ENCODE results near the gene DAP3. TPM values are rescaled to one million over a fixed set of nuclear protein-coding genes. Genes with fewer than 3 reads are reported as not detected.

Gene DAP3
- total and polyA plus RNA-seq, 2 of the 13 experiments (the other 11 are each of a cell fraction or from before 2014, with no cell fraction given) = 129 to 133 TPM

- no peak for TF ChIP-seq NFE2 (CRISPR knock-in tag; IDR thresholded peaks at IDR 0.05)
- TF ChIP-seq TERF1 (CRISPR knock-in tag; IDR thresholded peaks at IDR 0.05) = no peak
- TF ChIP-seq GRHL1 (CRISPR knock-in tag; conservative IDR thresholded peaks at IDR 0.05) = no peak
- no peak for TF ChIP-seq ZNF17 (CRISPR knock-in tag; IDR thresholded peaks at IDR 0.05)
- no peak for TF ChIP-seq PATZ1 (CRISPR knock-in tag; IDR thresholded peaks at IDR 0.05)
- TF ChIP-seq ZNF350 (CRISPR knock-in tag; IDR thresholded peaks at IDR 0.05; ENCODE audit: borderline replicate concordance, low read depth) = no peak
- no peak for TF ChIP-seq MEF2D (CRISPR knock-in tag; IDR thresholded peaks at IDR 0.05)
Observed at GRCh38 chr1:155691992-155692528, 3.2 kb downstream of the DAP3 start (continued).

GRCh38 chr1:155694167-155694566, 5.3 kb downstream of the DAP3 start:
- Histone ChIP-seq H3K9me3 (ENCODE audit: low read length) (no peaks in the 10 kb centered on the region), H3K27ac (ENCODE audit: extremely low read length, insufficient read depth, low read length) (no peak overlapping the region), H3K79me2 (ENCODE audit: insufficient read depth, low read length) (peaks cover 95% of the 10 kb centered on the region), H3K4me3 (replicated peaks in 1 of 3; ENCODE audit: insufficient read depth in 1 of 3, low read depth in 2 of 3, low read length in 3 of 3) (no peak overlapping the region), H3K4me1 (ENCODE audit: insufficient read depth, low read length) (peaks cover 89% of the 10 kb centered on the region), H3K4me2 (ENCODE audit: low read depth, low read length) (no peak overlapping the region), H3K36me3 (replicated peaks in 1 of 2; ENCODE audit: control insufficient read depth in 1 of 2, insufficient read depth in 2 of 2, low read length in 2 of 2) (peaks cover 3 to 12% of the 10 kb centered on the region in 2 experiments; a peak in 3 of 5 replicates), H2AFZ (ENCODE audit: low read length) (no peak overlapping the region), H3K27me3 (ENCODE audit: control insufficient read depth in 1 of 2, insufficient read depth in 2 of 2, low read length in 2 of 2) (no peaks in the 10 kb centered on the region), H3K9ac (ENCODE audit: insufficient read depth, low read depth, low read length) (no peak overlapping the region), H4K20me1 (ENCODE audit: insufficient read depth, low read length) (no peaks in the 10 kb centered on the region; the same call in 1 of the 2 replicates)
- intact Hi-C loops (cut with micrococcal nuclease; ENCODE audit: unreplicated experiment) = no loop called here
- FAIRE-seq (no peak), DNase-seq (ENCODE audit: low spot score) (no peak), ATAC-seq (no peak)
- no TSS peak for BruUV-seq (replicated peaks)
- WGBS (ENCODE audit: low lambda C conversion rate) = 91% methylated on average over 6 of the region's 7 CpGs
- ChIA-PET POLR2A (interaction anchor here (0.5 kb wide), 1 partner anchor 399 kb away, joined by 3 read pairs; no protein-coding TSS in a partner anchor), CTCF (ENCODE audit: low intra/inter-chr PET ratio, low total read pairs) (no interaction called here)
- in situ Hi-C loops (cut with HindIII; ENCODE audit: extremely low pct_ligation_motif_present, low pct_unique_long_range_greater_than_20kb) = no loop called here
- no peak for TF ChIP-seq NR1H2 (CRISPR knock-in tag; IDR thresholded peaks at IDR 0.05; ENCODE audit: borderline replicate concordance, low read depth)
- no peak for TF ChIP-seq HMGXB3 (CRISPR knock-in tag; IDR thresholded peaks at IDR 0.05; ENCODE audit: borderline replicate concordance)
- TF ChIP-seq ZNF18 (CRISPR knock-in tag; IDR thresholded peaks at IDR 0.05; ENCODE audit: insufficient replicate concordance) = no peak
- no peak for TF ChIP-seq REXO4 (CRISPR knock-in tag; IDR thresholded peaks at IDR 0.05; ENCODE audit: borderline replicate concordance)
